Stomach (tissue), 4 donors: ENCODE measurements around the gene CLIC6.

Source experiments
- CTCF ChIP-seq, 7 experiments: fragments of 450-650 bp in 4 of 7; fragments of 200-600 bp in 3 of 7; sonication (generic) in 3 of 7; IDR thresholded peaks; one replicate each; pipeline ENCODE4 v1.5.1; 2016 to 2019; ENCODE audit warnings: antibody characterized with exemption in 7 of 7, control low read depth in 2 of 7, mild to moderate bottlenecking in 1 of 7
- EP300 ChIP-seq: sonication (generic); formaldehyde crosslinking; IDR thresholded peaks from one replicate; pipeline ENCODE4 v1.6.1; 2017; ENCODE audit warnings: antibody characterized with exemption
- POLR2A ChIP-seq, 4 donors: fragments of 450-650 bp; IDR thresholded peaks; one replicate each; pipeline ENCODE4 v1.6.1; 2016; ENCODE audit warnings: antibody characterized with exemption in 4 of 4, control low read depth in 2 of 4, mild to moderate bottlenecking in 1 of 4, moderate library complexity in 1 of 4
- POLR2AphosphoS5 ChIP-seq, 3 donors: sonication (generic); formaldehyde crosslinking; IDR thresholded peaks; one replicate each; pipeline ENCODE4 v1.6.1; 2016; ENCODE audit warnings: antibody characterized with exemption in 3 of 3

GRCh38 chr21:34621434-34622350 lies 47.1 kb upstream of the CLIC6 start:
- TF ChIP-seq CTCF (IDR thresholded peaks at IDR 0.05) (no peak), POLR2A (IDR thresholded peaks at IDR 0.05) (no peak), POLR2AphosphoS5 (IDR thresholded peaks at IDR 0.05) (no peak), EP300 (no peak)
